Measurements from ENCODE around the gene KLC4. TPM values are rescaled to one million over a fixed set of nuclear protein-coding genes. Genes with fewer than 3 reads are reported as not detected.

The KLC4 gene
- total RNA-seq, 6 experiments from 2014 or later: 45.8 to 134 (median 65.0) TPM

GRCh38 chr6:43086022-43086658 lies 26.7 kb downstream of the KLC4 start:
- DNase-seq (no peak), ATAC-seq (no peak)
- Histone ChIP-seq H3K27me3 (no peaks in the 10 kb centered on the region), H3K4me3 (no peak overlapping the region), H3K4me1 (no peaks in the 10 kb centered on the region), H3K9me3 (no peaks in the 10 kb centered on the region), H3K36me3 (no peaks in the 10 kb centered on the region), H3K27ac (no peak overlapping the region)
- intact Hi-C loops (cut with DNase I): no loop called here
- TF ChIP-seq CTCF (IDR thresholded peaks at IDR 0.05): no peak
- no peak for TF ChIP-seq POLR2A (IDR thresholded peaks at IDR 0.05)
- WGBS (ENCODE audit: insufficient coverage, low coverage, low lambda C conversion rate, missing lambda C conversion rate): 71% methylated on average over 2 of the region's 8 CpGs

- H3K4me1 ChIP-seq: no peaks in the 10 kb centered on the region
- ATAC-seq (no peak), DNase-seq (no peak)
- H3K27ac ChIP-seq: no peak overlapping the region
- no peaks in the 10 kb centered on the region for H3K27me3 ChIP-seq
- intact Hi-C loops (cut with DNase I): no loop called here
- no peak overlapping the region for H3K4me3 ChIP-seq
- 84% methylated on average over 3 of the region's 4 CpGs for WGBS (ENCODE audit: insufficient coverage, low coverage, low lambda C conversion rate, missing lambda C conversion rate)
- H3K36me3 ChIP-seq: no peaks in the 10 kb centered on the region
- no peak for TF ChIP-seq CTCF (IDR thresholded peaks at IDR 0.05)
- TF ChIP-seq POLR2A (IDR thresholded peaks at IDR 0.05): no peak
- no peaks in the 10 kb centered on the region for H3K9me3 ChIP-seq
These were observed 29.2 kb downstream of the KLC4 start for GRCh38 chr6:43088654-43089056.

GRCh38 chr6:43089467-43089866 lies 30.0 kb downstream of the KLC4 start:
- DNase-seq (no peak), ATAC-seq (no peak)
- H3K27ac ChIP-seq: no peak overlapping the region

GRCh38 chr6:43089874-43090558 lies 30.6 kb downstream of the KLC4 start:
- DNase-seq (no peak), ATAC-seq (no peak)
- WGBS (ENCODE audit: insufficient coverage, low coverage, low lambda C conversion rate, missing lambda C conversion rate): 50% methylated on average over 1 of the region's 8 CpGs
- Histone ChIP-seq H3K36me3 (no peaks in the 10 kb centered on the region), H3K27me3 (no peaks in the 10 kb centered on the region), H3K27ac (no peak overlapping the region), H3K9me3 (no peaks in the 10 kb centered on the region), H3K4me3 (no peak overlapping the region), H3K4me1 (no peaks in the 10 kb centered on the region)
- TF ChIP-seq CTCF (IDR thresholded peaks at IDR 0.05) (no peak), POLR2A (IDR thresholded peaks at IDR 0.05) (no peak)
- intact Hi-C loops (cut with DNase I): no loop called here

More at GRCh38 chr6:43089467-43089866, 30.0 kb downstream of the KLC4 start:
- no peaks in the 10 kb centered on the region for H3K4me1 ChIP-seq
- H3K36me3 ChIP-seq: no peaks in the 10 kb centered on the region
- H3K9me3 ChIP-seq: no peaks in the 10 kb centered on the region
- H3K4me3 ChIP-seq: no peak overlapping the region
- 77% methylated on average over 4 of the region's 4 CpGs for WGBS (ENCODE audit: insufficient coverage, low coverage, low lambda C conversion rate, missing lambda C conversion rate)
- no peak for TF ChIP-seq CTCF (IDR thresholded peaks at IDR 0.05)
- no peak for TF ChIP-seq POLR2A (IDR thresholded peaks at IDR 0.05)
- intact Hi-C loops (cut with DNase I): no loop called here
- H3K27me3 ChIP-seq: no peaks in the 10 kb centered on the region

Data from right lobe of liver (tissue), 6 donors.